T-helper 9 cell (primary cell): ENCODE results near the gene PNLIPRP2.

ENCODE experiments used
- DNase-seq: peaks from one replicate; pipeline ENCODE4 v3.0.0-alpha.2; 2020

Gene PNLIPRP2

DNA sequence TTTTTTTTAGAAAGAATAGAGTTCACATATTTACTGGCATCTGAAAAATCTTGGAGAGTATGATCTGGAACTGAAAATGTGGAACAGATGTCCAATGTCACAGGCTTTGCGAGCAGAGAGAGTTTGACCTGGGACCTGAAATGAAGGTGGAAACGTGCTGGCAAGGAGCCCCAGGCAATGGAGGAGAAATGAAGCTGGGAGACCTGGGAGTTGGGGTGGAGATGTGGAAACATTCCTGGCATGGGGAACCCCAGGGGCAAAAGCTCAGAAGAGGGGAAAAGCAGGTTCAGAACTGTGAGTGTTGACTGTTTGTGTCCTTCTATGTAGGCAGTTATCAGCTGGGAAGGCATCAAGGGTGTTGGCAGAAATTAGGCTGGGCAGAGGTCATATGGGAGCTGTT, 7.3 kb upstream of the PNLIPRP2 start:
- DNase-seq, result no peak

DNA sequence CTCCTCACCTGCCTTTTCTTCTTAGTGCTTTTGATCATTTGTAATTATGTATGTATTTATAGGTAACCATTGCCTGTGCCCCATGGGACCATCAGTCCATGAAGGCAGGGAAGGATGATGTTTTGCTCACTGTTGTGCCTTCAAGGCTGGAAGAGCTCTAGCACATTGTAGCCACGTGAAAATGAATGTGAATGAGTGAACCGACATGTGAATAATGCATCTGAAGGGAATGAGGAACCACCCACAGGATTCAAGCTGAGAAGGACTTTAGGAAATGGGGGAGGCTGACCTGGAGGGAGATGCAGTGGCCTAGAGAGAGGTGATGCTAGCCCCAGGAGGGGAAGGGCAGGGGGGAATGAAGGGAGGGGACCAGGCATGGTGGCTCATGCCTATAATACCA, 6.0 kb upstream of the PNLIPRP2 start:
- DNase-seq, result no peak

DNA sequence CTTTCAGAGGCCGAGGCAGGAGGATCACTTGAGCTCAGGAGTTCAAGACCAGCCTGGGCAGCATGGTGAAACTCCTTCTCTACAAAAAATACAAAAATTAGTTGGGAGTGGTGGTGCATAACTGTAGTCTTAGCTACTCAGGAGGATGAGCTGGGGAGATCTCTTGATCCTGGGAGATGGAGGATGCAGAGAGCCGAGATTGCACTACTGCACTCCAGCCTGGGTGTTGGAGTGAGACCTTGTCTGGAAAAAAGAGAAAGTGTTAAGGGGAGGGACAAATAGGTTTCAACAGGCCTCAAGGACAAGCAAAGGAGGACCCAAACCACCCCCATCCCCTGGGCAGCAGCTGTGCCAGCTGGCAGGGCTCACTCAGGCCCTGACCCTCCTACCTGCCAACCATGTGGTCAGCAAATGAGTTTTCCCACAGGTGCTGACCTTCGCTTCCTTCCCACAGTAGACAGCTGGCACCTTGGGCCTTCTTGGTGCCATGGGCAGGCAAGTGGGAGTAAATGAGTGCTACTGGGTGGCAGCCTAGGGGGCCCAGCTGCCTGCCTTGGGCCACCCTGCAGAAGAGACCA, 5.5 kb upstream of the PNLIPRP2 start:
- DNase-seq, result no peak

DNA sequence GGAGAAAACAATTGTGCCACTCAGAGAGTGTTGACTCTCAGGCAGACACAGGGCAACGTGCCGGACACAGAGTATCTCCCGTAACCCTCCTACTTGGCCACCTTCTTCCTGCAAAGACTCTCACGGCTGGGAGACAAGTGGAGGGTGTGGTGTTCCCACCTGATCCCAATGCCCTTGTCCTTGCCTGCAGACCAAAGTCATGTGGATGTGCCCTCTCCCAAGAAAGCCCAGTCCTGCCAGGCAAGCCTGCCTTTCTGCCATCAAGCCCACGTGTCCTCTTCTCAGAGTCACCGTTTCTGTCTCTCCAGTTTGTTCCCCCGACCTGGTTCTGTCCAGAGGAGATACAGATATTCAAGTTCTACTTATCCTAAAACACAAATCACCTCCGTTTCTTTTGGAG, 723 bp downstream of the PNLIPRP2 start:
- no peak for DNase-seq

DNA sequence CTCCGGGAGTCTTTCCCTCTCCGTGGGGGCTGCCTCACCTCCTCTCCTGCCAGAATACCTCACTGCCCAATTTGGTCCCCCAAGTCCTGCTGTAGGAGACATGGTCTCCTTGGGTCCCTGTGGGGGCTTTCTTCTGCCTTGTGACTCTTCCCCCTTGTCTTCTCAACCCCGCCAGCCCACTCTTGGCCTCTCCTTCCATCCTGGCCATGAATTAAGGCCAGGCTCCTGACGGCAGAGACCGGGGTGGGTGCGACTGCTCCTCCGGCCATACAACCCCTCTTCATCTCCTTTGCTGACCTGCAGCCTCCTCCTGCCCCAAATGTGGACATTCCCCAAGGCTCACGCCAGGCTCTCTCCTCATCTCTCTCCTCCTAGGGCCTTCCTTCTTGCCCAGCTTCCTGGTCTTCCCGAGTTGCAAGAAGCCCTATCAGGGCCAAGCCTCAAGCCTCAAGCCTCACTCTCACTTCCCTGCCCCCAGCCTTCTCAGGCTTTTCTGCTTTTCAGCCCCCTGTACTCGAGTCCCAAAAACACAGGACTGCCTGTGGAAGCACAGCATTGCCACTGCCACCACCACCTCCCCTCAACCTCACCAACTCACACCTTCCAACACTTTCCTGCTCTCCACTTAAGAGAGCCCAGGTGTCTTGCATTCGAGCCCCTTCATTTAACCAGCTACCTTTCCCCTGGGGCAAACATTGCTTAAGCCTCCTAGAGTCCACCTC, 1.3 kb downstream of the PNLIPRP2 start:
- no peak for DNase-seq

DNA sequence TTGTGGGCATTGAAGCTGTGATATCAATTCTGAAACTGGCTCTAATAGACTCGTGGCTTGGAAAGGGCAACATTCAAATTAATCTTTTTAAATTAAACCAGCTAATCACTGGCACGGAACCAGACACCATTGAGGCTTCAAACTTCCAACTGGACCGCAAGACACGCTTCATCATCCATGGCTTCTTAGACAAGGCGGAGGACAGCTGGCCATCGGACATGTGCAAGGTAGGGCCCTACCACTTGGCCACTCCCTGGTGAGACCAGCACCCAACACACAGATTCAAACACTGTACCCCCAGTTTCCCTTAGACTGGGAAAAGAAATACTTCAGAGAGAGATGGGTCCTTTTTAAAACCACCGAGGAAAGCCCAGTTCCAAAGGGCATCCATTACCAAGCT, 5.1 kb downstream of the PNLIPRP2 start:
- no peak for DNase-seq

DNA sequence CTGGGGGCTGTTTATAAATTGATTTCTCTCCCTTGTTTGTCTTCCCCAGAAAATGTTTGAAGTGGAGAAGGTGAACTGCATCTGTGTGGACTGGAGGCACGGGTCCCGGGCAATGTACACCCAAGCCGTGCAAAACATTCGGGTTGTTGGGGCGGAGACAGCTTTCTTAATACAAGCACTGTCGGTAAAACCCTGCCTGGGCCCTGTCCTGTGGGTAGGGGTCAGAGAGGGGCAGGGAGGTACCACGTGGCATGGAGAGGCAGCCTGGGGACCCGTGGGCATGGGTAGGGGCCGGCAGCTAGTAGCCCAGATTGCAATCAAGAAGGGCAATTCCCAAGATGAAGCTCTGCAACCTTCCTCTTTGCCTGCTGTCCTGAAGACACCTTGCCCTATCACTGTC, 6.1 kb downstream of the PNLIPRP2 start:
- DNase-seq, result no peak

DNA sequence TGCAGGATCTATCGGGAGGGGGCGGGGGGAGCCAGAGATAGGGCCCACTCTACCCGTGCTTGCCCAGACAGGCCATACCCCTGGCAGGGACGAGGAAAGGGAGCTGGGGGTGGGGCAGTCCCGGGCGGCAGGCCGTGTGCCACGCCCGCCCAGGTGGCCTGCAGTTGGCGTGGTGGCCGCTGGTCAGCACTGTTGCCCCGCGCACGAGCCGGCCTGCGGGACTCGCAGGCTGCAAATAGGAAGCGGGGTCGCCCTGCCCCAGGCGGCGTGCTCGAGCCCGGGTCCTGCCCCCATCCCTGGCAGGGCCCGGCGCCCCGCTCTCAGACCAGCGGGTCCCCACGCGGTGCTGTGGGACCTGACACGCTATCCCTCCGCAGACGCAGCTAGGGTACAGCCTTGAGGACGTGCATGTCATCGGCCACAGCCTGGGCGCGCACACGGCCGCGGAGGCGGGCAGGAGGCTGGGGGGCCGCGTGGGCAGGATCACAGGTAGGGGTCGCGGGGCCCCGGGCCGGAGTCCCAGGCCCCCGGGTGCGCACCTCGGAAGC, 6.7 kb downstream of the PNLIPRP2 start:
- no peak for DNase-seq

DNA sequence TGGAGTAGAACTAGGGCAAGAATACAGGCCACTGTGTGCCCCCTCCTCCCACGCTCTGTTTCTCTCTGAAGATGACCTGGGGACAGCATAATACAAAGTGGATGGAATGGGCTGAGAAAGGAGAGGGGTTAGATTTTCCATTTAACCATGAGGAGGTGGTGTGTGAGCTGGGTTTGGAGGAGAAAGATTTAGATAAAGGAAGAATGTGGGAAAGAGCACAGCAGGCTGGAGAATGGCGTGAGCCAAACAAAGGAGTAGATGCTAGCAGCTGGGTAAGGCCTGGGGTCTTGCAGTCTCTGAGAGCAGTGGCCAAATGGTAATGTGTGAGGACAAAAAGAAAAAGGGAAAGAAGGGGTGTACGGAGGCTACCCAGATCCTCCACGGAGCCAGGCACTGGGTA, 8.6 kb downstream of the PNLIPRP2 start:
- no peak for DNase-seq

DNA sequence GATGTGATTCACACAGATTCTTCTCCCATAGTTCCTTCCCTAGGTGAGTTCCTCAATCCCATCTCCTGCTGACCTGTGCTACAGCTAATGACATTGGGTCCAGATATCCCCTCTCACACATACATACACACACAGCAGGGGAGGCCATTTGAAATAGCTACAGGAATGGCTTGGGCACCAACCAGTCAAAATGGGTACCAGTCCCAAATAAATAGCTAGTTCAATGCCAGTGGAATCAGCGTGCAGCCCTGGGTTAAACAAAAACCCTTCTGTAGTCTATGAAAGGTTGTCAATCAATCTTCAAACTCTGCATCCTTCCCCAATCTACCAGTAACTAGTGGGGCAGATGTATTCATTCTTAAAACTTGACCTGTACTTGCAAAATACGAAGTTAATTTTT, 9.3 kb downstream of the PNLIPRP2 start:
- DNase-seq, result no peak

DNA sequence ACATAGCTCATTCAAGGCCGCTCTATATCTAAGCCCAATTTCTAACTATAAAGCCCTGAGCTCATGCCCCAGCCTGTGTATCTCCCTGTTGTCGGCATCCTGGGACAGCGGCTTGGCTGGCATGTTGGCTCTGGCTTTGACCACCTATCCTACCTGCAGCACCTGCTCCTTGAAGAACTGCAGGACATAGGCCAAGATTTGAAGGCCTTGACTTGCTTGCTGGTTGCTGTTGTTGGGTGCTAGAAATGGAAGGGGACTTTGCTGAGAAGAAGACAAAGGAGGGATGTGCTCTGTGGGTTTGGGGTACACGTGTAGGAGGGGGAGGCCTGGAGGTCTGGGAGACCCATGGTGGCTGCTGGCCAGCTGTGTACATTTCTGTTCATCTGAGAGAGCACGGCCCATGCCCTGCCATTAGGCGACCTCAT, 11.1 kb downstream of the PNLIPRP2 start:
- DNase-seq, result no peak

DNA sequence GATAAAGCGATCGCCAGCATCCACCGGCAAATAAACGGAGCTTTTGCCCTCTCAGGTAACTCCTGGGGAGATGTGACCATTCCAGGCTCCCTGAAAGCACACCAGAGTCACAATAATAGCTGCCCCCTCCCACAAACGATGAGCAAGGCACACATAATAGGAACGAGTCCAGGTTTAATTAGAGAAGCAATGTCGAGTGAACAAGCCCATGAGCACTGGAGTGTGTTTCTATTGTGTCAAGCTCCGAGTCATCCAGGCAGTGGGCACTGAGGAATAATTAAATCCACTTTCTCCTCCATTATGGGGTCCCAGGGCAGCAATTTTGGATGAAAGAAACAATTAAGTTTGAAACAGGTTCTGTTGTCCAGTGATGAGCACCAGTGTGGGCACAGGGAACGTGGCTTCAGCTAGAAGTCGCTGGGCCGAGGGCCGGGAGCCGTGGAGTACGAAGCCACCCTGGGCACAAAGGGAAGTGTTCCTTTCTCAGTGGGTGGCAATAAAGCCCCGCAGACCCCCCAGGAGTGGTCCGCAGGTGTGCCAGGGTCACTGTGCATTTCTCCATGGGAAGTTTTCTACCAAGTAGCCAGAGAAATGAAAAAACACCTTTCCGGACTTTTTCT, 12.0 kb downstream of the PNLIPRP2 start:
- no peak for DNase-seq

DNA sequence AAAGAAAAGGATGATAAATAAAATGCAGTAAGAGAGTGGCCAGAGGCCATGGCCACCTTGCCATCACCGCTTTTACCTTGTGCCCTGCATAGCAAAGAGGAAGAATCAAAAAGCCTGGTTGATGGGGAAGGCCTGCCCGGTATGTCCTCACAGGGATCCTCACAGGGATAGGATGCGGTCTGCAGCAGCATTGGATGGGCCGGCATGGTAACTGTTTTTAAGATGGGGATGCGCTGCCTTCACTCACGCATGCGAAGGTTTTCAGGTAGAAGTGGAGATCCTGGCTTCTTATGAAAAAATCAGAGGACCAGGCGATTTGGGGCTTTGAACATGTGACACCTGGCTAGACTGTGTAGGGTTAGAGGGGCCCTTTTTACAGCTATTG, 12.5 kb downstream of the PNLIPRP2 start:
- no peak for DNase-seq

DNA sequence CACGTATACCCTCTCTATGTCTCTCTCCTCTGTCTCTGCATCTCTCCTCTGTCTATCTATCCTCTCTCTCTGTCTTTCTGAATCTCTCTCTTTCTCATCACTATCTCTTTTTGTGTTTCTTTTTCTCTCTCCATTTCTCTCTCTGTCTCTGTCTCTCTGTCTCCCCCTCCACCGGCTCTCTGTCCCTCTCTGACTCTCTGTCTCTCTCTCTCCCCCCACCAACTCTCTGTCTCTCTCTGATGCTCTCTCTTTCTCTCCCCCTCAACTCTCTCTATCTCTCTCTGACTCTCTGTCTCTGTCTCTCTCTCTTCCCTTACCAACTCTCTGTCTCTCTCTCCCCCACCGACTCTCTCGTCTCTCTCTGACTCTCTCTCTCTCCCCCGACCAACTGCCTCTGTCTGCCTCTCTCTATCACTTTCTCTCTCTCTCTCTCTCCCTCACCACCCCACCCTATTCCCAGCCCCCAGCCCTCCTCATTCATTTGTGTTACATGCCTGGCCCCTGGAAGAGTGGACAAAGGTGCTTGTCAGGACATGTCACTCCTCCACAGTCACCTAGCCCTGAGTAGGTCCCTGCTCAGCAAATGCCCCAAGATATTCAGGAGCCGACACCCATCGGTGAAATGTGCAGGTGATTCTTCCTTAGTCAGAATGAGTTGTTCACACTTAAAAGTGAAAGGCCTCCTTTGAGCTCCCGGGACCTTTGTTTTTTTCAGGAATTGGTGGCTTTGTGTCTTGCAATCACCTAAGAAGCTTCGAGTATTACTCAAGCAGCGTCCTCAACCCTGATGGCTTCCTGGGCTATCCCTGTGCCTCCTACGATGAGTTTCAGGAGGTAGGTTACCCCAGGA, 13.6 kb downstream of the PNLIPRP2 start:
- no peak for DNase-seq

DNA sequence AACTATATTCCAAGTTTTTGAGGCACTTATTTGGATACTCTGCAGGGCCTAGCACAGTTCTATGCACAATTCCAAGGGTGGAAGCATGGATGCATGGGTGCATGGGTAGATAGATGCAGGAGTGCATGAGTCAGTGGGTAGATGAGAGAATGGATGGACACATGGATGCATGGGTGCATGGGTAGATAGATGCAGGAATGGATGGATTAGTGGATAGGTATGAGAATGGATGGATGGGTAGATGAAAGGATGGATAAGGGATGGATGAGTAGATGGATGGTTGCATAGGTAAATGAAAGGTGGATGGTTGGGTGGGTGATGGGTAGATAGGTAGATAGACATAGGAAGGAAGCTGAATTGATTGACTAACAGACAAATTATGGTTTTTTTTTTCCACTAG, 15.6 kb downstream of the PNLIPRP2 start:
- no peak for DNase-seq

DNA sequence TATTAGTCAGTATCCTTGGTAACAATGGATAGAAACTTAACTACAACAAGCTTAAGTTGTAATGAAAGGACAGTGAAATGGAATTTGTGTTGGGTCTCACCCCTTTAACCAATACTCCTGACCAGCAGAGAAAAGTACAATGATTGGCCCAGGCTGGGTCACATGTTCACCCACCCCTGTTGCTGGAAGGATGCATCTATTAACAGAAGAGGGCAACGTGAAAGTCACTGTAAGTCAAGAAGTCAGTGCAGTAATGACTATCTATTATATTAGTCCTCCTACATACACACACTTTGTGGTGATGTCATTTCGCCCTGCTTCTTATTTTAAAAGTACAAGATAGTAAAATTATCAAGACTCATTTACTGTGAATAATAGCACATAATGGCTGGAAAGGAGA, 16.2 kb downstream of the PNLIPRP2 start:
- DNase-seq, result no peak

DNA sequence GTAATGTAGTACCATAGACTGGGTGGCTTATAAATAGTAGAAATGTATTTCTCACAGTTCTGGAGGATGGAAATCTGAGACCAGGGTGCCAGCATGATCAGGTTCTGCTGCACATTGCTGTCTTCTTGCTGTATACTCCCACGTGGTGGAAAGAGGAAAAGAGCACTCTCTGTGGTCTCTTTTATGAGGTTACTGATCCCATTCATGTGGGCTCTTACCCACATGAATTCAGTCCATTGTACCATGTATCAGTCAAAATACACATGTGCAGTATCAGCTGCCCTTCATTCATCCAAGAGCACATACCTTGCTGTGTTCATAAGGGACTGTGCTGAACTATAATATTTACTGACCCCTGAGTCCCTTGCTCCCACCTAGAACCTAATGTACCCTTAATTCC, 17.1 kb downstream of the PNLIPRP2 start:
- DNase-seq, result no peak

DNA sequence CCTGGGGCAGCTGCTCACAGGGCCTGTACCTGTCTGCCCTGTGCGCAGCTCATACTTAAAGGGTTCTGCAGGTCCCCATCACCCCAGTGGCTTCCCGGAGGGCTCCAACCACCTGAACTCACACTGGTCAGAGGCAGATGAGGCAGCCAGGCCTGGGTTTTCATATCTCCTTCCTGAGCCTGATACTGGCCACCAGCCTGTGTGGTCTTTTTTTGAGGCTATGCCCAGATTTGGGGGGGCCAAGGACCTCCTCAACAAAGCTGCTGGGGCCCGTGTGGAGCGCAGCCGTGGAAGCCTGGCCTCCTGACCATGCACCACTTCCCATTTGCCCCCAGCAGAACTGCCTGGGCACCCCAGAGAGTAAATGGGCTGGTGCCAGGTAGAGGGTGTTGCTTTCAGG, 25.7 kb downstream of the PNLIPRP2 start:
- DNase-seq, result no peak

DNA sequence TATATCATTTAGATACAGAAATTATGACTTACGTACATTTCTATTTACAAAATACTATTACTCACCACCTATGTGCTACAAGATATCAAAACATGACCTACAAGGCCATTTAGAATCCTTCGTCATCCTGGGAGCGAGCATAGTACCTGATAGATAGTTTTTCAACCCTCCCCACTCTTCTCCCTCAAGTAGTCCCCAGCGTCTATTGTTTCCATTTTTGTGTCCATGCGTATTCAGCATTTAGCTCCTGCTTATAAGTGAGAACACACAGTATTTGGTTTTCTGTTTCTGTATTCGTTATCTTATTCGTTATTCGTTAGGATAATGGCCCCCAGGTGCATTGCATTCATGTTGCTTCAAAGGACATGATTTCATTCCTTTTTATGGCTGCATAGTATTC, 28.1 kb downstream of the PNLIPRP2 start:
- no peak for DNase-seq

DNA sequence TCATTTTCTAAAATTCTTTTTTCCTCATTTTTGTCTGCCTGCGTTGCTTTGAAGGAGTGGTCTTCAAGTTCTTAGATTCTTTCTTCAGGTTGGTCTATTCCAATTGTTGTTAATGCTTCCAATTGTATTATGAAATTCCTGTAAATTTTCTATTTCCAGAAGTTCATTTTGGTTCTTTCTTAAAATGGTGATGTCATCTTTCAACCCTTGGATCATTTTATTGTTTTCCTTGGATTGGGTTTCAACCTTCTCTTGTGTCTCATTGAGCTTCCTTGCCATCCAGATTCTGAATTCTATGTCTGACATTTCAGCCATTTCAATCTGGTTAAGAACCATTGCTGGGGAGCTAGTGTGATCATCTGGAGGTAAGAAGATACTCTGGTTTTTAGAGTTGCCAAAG, 33.1 kb downstream of the PNLIPRP2 start:
- DNase-seq, result no peak

DNA sequence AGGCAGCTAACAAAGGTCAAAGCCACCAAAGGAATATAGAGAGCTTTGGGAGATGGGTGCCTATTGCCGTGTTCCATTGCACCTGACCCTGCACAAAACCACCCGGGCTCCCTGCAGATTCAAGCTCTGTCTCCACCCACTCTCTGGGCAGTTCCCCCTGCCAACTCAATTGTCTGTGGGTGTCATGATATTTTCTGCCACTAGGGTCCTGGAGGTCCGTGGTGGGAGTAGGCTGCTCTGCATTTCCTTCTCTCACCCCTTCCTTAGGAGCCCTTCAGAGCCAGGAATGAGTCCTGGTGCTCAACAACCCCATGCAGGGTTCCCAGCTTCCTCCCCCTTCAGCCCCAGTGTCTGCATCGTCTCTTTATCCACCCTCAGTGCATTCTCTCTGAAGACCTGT, 34.1 kb downstream of the PNLIPRP2 start:
- no peak for DNase-seq

DNA sequence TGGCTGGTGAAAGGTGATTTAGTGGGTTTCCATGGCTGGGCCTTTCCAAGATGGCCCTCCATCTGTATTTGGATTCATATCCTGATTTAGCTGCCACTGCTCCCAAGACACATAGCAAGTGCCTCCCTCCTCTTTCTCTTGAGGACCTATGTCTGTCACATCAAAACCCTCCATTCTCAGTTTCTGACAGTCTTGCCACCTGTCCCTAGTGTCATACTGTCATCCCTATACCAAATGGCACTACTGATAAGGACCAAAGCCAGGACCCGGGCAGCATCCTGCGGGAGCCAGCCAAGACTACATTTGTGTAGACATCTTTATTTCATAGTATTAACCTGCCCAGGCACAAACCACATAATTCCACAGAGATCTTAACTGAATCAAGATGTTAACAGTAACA, 34.8 kb downstream of the PNLIPRP2 start:
- no peak for DNase-seq

DNA sequence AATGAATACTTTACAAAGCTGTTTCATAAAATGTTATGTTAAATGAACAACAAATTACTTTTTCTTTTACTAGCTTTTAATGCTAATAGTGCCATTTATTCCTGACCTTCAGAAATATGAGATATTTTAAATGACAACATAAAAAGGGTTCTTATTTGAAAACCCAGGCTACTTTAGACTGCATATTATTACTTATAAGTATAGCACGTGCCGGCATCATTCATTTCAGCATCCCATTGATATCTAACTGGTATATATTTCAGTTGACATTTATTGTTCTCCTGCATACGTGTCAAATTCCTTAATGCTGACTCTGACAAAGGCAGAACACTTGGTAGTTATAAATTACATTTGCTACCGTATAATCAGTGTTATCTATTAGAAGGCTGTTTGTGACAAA, 35.3 kb downstream of the PNLIPRP2 start:
- DNase-seq, result no peak
